Stimulated activated CD8-positive, alpha-beta memory T cell treated with anti-CD3 and anti-CD28 coated beads, Interleukin-7, amount 100 ng/mL, for 48 hours (primary cell): ENCODE data around the gene DRAP1.
"Not testable (repeated sequence)": the region's sequence is repeated elsewhere in the genome, so short reads cannot be mapped to it uniquely, and the experiment has no call there.

ENCODE experiments used
- DNase-seq, 2 donors: peaks; one replicate each; pipeline ENCODE4 v3.0.0-alpha.2; 2020; ENCODE audit warnings: low read depth in 1 of 2; ENCODE audit errors: extremely low read depth in 1 of 2

The DRAP1 gene

GRCh38 chr11:65885808-65886536 lies 33.3 kb upstream of the DRAP1 start:
- no peak for DNase-seq

- DNase-seq: no peak
Measured at GRCh38 chr11:65886826-65887722, 32.2 kb upstream of the DRAP1 start.

- DNase-seq: no peak
Measured at GRCh38 chr11:65887723-65888162, 31.5 kb upstream of the DRAP1 start.

GRCh38 chr11:65888163-65888814 lies 30.9 kb upstream of the DRAP1 start, which contains the start of gene FIBP:
Gene FIBP, minus strand, starts transcription at chr11:65888471. Its CDS starts 53 bp downstream, at chr11:65888418.
- DNase-seq: peak; percentile 95

GRCh38 chr11:65890324-65891218 lies 28.7 kb upstream of the DRAP1 start, which contains the start of gene CCDC85B:
Gene CCDC85B, plus strand, starts transcription at chr11:65890673. Its CDS starts 111 bp downstream, at chr11:65890784.
- peak; percentile 98 for DNase-seq

- no peak for DNase-seq
Measured at GRCh38 chr11:65891219-65892136, 27.7 kb upstream of the DRAP1 start.

- not testable (repeated sequence) for DNase-seq
Measured at GRCh38 chr11:65892137-65892540, 27.1 kb upstream of the DRAP1 start.

GRCh38 chr11:65892661-65893317 lies 26.4 kb upstream of the DRAP1 start:
- no peak for DNase-seq

- no peak for DNase-seq
Measured at GRCh38 chr11:65894034-65894591, 25.1 kb upstream of the DRAP1 start.

- DNase-seq: no peak
Measured at GRCh38 chr11:65895482-65895981, 23.7 kb upstream of the DRAP1 start.

GRCh38 chr11:65896034-65896999 lies 22.9 kb upstream of the DRAP1 start:
- no peak for DNase-seq

- no peak for DNase-seq
Measured at GRCh38 chr11:65897020-65897471, 22.2 kb upstream of the DRAP1 start.

GRCh38 chr11:65898656-65899355 lies 20.4 kb upstream of the DRAP1 start:
- DNase-seq: no peak

- DNase-seq: peak; percentile 64 to 76
Measured at GRCh38 chr11:65899356-65900124, 19.7 kb upstream of the DRAP1 start.

- DNase-seq: peak; percentile 92 to 95
Measured at GRCh38 chr11:65900125-65900898, 18.9 kb upstream of the DRAP1 start, which contains the start of gene FOSL1. Gene FOSL1, minus strand, starts transcription at chr11:65900388. Its CDS starts 49 bp downstream, at chr11:65900339.
